RPMI7951 (cell line): Measurements from ENCODE around the gene TNFRSF19. TPM values are rescaled to one million over a fixed set of nuclear protein-coding genes. Genes with fewer than 3 reads are reported as not detected.
"Not testable (repeated sequence)": the region's sequence is repeated elsewhere in the genome, so short reads cannot be mapped to it uniquely, and the experiment has no call there.

Source experiments
- DNase-seq: peaks from one replicate; pipeline ENCODE4 v3.0.0-alpha.2; 2012; ENCODE audit warnings: low read depth
- total RNA-seq: library from RNA; depleted of rRNA; stranded (reverse); fragments of >200 nt; shearing (Covaris generic); gene quantifications from 2 replicates; pipeline ENCODE4 v1.2.3, GENCODE V29; 2014

Gene TNFRSF19
- total RNA-seq, 1 experiment from 2014 or later: 44.5 TPM

DNA sequence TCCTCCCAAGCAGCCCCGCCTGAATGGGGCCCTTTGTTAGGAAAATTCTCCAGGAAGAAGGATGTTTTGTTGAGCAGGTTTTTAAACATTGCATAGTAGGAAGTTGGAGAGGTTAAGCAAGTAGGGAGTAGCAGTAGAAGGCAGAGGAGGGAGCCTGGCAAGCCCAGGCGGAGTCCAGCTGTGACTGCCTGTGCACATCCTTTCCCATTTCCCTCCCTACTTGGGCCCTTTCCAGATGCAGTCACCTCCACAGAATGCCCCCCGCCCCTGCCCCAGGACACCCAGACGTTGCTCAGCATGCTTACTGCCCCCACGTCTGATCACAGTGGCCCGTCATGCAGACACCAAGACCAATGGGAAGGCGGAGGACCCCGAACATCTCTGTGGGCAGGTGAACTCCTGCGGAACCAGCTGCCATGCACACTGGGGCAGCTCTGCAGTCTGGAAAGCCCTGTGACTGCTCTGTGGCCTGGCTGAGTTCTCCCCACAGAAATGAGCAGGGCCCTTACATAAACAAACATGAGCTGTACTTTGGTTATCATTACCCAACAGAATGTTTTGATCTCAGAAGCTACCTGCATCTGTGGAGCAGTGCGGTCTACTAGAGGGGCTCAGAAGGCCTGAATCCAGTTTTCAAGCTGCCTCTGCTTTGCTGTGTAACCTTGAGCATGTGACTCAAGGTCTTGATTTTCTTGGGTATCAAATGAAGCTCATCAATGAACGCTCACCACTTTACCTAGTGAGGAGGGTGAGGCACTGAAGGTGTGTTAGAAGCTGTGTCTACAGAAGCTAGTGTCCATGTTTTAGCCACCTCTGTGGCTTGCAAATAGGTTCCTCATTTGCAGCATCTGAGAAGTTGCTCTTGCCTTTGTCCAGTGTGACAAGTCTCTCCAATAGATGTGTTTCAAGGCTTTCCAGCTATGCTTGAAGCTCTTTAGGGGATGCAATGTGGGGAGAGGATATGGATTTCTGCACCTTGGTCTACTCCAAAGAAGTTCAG, 84.2 kb downstream of the TNFRSF19 start:
- DNase-seq: peak; percentile 21

- DNase-seq: no peak
These were observed 85.1 kb downstream of the TNFRSF19 start for GRCh38 chr13:23655321-23655720.

DNA sequence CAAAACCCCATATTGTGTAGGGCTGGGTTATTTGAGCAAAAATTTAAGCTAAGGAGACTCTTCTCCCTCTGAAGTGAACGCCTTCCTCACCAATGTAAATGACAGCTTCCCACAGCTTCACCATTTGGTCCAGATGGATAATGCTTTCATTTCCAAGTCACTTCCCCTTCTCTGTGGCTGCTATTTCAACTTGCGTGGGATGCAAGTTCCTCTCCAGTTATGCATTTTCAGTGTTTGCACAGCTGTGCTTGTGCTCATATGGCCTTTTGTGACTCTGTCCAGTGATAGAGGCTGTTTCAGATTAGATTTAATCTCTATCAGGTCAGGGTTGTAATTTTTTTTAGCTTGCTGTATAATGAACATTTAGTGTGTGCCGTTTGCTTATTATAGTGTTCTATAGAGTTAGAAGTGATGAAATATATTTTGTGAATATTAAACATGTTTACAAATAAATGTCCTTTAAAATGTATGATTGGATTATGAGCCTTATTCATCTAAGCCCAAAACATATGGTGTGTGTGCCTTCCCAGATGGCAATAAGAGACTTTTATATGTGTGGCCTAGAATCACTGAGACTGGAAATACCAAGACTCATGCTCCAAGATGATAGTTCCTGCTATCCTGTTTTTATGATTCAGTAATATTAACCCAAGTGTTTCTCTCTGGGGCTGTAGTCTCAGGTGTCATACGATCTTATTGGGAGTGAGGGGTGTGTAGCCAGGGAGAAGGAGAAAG, 86.6 kb downstream of the TNFRSF19 start:
- peak; percentile 78 for DNase-seq

DNA sequence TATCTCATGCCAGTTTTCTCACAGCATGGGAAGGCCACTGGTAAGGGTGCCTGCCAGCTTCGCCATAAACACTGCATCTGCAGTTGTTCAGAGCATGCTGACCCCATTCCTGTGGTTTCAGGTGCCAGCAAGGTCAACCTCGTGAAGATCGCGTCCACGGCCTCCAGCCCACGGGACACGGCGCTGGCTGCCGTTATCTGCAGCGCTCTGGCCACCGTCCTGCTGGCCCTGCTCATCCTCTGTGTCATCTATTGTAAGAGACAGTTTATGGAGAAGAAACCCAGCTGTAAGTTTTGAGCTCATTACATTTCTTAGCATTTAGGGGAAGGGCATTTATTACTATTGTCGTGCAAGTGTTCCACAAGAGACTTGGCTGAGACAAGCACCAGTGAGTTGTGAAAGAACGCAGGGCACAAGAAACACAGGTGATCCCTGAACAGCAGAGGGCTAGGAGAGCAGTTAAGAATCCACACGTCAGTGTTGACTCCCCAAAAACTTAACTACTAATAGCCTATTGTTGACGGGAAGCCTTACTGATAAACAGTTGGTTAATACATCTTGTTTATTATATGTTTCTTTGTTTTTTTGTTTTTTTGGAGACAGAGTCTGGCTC, 88.8 kb downstream of the TNFRSF19 start:
- no peak for DNase-seq

DNA sequence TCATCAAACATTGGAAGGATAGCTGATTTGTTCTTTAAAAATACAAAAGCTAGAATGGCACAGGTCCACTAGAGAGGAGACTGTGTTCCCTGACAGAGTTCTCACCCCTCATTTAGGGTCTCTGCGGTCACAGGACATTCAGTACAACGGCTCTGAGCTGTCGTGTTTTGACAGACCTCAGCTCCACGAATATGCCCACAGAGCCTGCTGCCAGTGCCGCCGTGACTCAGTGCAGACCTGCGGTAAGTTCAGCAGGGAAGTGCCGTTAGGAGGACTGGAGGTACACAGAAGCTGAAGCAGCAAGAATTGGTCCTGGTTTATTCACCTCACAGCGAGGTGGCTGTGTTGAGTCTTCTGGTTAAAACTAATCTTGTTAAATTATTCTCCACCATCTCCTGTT, 90.0 kb downstream of the TNFRSF19 start:
- no peak for DNase-seq

DNA sequence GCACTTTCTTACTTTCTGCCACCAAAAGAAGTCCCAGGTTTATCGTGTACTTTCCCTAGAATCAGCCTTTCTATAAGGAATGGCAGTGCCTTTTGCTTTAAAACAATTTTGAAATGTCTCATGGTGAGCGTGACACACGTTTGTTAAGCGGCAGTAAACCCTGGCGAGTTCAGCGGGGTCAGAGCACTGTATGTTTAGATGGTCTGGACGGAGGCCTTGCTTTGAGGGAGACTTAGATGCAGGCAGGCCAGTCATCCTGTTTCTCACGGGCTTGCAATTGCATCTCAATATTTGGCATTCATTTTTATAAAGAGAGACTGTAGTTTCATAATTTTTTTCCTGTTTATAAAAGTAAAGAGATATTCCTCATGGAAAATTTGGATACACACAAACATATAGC, 96.4 kb downstream of the TNFRSF19 start:
- DNase-seq: no peak

DNA sequence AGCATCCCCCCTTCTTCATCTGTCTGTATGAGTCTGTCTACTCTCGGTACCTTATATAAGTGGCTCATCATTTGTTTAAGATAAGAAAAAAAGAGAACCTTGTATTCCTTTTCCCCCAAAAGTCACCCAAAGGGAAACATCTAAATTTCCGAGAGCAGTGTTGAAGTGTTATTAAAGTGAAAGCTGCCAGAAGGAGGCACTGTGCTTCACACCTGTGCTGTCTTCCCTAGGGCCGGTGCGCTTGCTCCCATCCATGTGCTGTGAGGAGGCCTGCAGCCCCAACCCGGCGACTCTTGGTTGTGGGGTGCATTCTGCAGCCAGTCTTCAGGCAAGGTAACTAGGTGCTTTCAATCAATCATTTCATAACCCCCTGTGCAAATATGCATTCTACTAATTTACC, 97.5 kb downstream of the TNFRSF19 start:
- no peak for DNase-seq

DNA sequence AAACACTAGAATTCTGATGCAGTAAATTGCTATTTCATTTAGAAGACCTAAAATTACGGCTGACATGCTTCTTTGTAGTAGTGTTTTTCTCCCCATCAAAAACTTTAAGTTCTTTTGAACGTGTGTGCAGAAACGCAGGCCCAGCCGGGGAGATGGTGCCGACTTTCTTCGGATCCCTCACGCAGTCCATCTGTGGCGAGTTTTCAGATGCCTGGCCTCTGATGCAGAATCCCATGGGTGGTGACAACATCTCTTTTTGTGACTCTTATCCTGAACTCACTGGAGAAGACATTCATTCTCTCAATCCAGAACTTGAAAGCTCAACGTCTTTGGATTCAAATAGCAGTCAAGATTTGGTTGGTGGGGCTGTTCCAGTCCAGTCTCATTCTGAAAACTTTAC, 98.3 kb downstream of the TNFRSF19 start:
- no peak for DNase-seq

DNA sequence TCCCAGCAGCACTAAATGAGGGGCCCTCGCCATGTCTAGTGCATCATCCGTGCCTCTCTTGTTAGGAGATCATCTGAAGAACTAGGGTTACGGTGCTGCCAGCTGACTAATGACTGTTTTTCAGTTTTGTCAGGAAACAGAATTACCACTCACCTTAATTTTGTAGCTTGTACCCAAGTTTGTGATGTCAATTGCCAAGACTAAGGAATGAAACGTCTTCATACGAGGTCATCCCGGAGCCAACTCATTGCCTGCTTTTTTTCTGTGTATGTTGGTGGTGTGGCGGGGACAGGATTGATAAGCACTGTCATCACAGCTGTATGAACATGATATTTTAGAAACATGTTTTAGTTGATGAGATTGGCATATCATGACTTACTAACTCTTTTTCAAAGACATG, 100.6 kb downstream of the TNFRSF19 start:
- no peak for DNase-seq

DNA sequence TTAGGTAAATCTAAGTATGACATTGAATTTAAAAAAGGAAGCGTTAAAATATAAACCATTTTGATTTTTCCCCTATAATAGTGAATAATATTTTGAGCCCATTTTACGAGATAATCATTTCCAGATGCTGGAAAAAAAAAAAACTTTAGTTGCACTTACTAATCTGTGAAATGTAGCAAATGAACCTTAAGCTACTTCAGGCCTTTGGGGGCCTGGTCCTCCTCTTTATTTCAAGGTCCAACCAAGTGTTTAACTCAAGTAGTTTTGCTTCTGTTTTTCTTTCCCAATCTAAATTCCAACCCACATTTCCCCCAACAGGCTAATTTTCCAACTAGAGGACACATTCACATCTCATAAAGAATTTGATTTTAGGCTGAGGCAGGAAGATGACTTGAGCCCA, 101.2 kb downstream of the TNFRSF19 start:
- DNase-seq: no peak

GRCh38 chr13:23671897-23672296, 101.7 kb downstream of the TNFRSF19 start:
- DNase-seq: peak; percentile 13

DNA sequence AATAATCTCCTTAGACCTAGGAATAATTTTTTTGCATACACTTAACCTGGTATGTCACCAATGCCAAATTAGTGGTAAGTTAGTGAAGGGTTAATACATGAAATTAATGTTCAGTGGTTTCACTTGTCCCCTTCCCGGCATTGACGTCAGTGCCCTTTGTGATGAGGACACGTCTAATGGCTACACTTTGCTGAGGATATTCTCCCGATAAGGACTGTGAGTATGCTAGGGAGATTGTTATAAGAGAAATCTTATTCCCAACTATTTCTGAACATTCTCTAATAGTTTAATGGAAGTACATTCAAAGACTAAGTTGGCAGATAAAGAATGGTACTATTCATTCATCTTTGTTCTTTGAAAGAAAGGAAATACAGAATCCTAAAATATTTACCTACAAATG, 102.4 kb downstream of the TNFRSF19 start:
- DNase-seq: no peak

GRCh38 chr13:23673354-23673753, 103.1 kb downstream of the TNFRSF19 start:
- peak; percentile 85 for DNase-seq

DNA sequence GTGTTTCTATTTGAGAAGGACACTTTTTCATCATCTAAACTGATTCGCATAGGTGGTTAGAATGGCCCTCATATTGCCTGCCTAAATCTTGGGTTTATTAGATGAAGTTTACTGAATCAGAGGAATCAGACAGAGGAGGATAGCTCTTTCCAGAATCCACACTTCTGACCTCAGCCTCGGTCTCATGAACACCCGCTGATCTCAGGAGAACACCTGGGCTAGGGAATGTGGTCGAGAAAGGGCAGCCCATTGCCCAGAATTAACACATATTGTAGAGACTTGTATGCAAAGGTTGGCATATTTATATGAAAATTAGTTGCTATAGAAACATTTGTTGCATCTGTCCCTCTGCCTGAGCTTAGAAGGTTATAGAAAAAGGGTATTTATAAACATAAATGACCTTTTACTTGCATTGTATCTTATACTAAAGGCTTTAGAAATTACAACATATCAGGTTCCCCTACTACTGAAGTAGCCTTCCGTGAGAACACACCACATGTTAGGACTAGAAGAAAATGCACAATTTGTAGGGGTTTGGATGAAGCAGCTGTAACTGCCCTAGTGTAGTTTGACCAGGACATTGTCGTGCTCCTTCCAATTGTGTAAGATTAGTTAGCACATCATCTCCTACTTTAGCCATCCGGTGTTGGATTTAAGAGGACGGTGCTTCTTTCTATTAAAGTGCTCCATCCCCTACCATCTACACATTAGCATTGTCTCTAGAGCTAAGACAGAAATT, 103.8 kb downstream of the TNFRSF19 start:
- DNase-seq: no peak

GRCh38 chr13:23674795-23675640, 104.8 kb downstream of the TNFRSF19 start:
- peak; percentile 55 for DNase-seq

DNA sequence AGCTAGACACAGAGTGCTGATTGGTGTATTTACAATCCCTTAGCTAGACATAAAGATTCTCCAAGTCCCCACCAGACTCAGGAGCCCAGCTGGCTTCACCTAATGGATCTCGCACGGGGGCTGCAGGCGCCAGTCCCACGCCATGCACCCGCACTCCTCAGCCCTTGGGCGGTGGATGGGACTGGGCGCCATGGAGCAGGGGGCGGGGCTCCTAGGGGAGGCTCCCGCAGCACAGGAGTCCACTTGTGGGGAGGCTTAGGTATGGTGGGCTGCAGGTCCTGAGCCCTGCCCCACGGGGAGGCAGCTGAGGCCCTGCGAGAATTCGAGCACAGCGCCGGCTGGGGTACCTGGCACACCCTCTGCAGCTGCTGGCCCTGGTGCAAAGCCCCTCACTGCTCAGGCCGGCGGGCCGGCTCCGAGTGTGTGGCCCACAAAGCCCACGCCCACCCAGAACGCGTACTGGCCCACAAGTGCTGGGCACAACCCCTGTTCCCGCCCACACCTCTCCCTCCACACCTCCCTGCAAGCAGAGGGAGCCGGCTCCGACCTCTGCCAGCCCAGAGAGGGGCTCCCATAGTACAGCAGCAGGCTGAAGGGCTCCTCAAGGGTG, 107.6 kb downstream of the TNFRSF19 start:
- not testable (repeated sequence) for DNase-seq

DNA sequence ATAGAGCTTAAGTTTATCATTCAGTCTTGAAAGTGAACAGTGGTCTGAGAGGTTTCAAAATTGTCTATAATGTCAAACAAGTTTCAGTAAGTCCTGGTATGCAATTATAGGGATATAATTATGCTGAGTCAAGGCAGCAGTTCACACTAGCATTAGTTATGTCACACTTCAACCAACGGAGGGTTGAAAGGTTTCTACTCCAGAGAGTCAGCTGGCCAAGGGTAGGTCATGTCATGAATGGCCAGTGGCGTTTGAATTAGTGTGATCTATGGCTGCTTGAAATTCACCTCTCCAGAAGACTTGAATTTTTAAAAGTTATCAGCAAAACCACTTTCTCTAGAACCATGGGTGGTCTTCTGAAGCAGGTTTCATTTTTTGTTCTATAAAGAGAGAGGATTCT, 108.6 kb downstream of the TNFRSF19 start:
- no peak for DNase-seq

DNA sequence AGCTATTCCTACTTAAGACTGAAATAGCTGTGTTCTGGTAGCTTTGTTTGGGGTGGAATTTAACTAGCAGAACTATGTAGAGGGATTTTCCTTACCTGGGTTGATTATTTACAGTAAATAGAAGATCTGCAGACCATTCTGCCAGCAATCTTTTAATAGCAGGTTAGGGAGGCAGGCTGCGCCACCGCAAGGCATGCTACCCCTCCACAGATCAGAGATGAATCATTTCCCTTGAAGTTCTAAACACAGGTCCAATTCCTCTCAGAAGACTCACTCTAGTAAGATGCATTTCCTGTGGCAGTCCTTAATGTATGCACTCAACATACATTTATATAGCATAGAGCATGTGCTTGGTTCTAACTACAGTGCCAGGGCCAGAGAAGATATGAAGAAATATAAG, 109.0 kb downstream of the TNFRSF19 start:
- peak; percentile 63 for DNase-seq

- DNase-seq: no peak
These were observed 110.8 kb downstream of the TNFRSF19 start for GRCh38 chr13:23680845-23681669.
